Left lung (tissue), 10 donors: ENCODE measurements around the gene MYH14. TPM values are rescaled to one million over a fixed set of nuclear protein-coding genes. Genes with fewer than 3 reads are reported as not detected.

Experiments
- ATAC-seq: fragments of 200-7000 bp; cut with Tn5 transposase; one replicate; pipeline ENCODE4 v1.9.1; 2020; ENCODE audit warnings: moderate library complexity
- DNase-seq, 4 donors: peaks; one replicate each; pipeline ENCODE4 v3.0.0-alpha.2; 2013 to 2020
- H3K27ac ChIP-seq, 2 donors: fragments of 200-600 bp; sonication (generic) in 1 of 2; one replicate each; pipeline versions ENCODE4 v1.5.0 to v1.8.0; 2020 to 2021
- H3K27me3 ChIP-seq, 2 donors: fragments of 200-600 bp; sonication (generic) in 1 of 2; one replicate each; pipeline versions ENCODE4 v1.5.0 to v1.8.0; 2020 to 2021
- H3K36me3 ChIP-seq, 2 donors: fragments of 200-600 bp; sonication (generic) in 1 of 2; one replicate each; pipeline versions ENCODE4 v1.5.0 to v1.8.0; 2020 to 2021
- H3K4me1 ChIP-seq, 2 donors: fragments of 200-600 bp; one replicate each; pipeline ENCODE4 v1.8.0; 2021
- H3K4me3 ChIP-seq, 2 donors: fragments of 200-600 bp; sonication (generic) in 1 of 2; one replicate each; pipeline versions ENCODE4 v1.5.0 to v1.8.0; 2020 to 2021; ENCODE audit warnings: mild to moderate bottlenecking in 1 of 2
- H3K9me3 ChIP-seq, 2 donors: fragments of 200-600 bp; sonication (generic) in 1 of 2; one replicate each; pipeline versions ENCODE4 v1.5.0 to v1.8.0; 2020 to 2021
- intact Hi-C, 2 donors: fragments of 100-400 bp; cut with DNase I; formaldehyde crosslinking; loops; one replicate each; pipeline versions ENCODE4 v1.11.2 to v1.14.2; 2022
- polyA plus RNA-seq, 6 donors: library from polyadenylated mRNA; unstranded; fragments of 120-200 nt; gene quantifications; one replicate each; pipeline ENCODE4 v1.2.1, GENCODE V29; 2013; ENCODE audit not compliant: insufficient read length in 6 of 6
- total RNA-seq, 2 donors: library from RNA; stranded (reverse); fragmentation: NEBNext Ultra II Directional; extraction: Animal tissue kit (Norgen Biotek cat#: 25700); gene quantifications; one replicate each; pipeline ENCODE4 v1.2.1, GENCODE V29; 2021
- TF ChIP-seq, protein P1 (sequence below), 2 donors: fragments of 200-600 bp; sonication (generic) in 1 of 2; IDR thresholded peaks; one replicate each; pipeline versions ENCODE4 v1.5.0 to v1.8.0; 2021; ENCODE audit warnings: antibody characterized with exemption in 2 of 2
- donor health status: DM: no; HTN: yes; CAD: no.
- donor health status: DM: no; HTN: no; CAD: no.

Gene MYH14
- total and polyA plus RNA-seq, 8 donors: 46.0 to 195 (median 55.6) TPM

DNA sequence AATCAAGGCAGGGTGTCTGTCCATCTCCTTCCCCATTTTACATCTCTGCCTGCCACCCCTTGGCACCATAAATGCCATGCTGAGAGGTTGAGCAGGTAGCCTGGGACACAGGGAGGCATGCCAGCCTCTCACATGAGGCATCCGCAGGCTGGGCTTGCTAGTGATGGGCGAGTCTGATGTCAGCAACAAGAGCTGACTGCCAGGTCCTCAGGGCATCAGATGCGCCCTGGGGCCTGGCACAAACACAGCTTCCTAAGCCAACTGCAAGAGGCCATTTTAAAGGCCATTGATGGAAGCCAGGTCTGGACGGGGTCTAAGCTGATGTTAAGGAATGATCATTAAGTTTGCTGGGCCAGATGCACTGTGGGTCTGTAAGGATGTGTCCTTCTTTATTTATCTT is 34.6 kb downstream of the MYH14 start:
- Histone ChIP-seq H3K9me3 (no peaks in the 10 kb centered on the region), H3K4me3 (no peak overlapping the region), H3K27me3 (no peaks in the 10 kb centered on the region), H3K36me3 (no peaks in the 10 kb centered on the region), H3K27ac (no peak overlapping the region), H3K4me1 (peaks cover 12 to 13% of the 10 kb centered on the region in 2 donors)
- intact Hi-C loops: no loop called here
- TF ChIP-seq, protein P1, sequence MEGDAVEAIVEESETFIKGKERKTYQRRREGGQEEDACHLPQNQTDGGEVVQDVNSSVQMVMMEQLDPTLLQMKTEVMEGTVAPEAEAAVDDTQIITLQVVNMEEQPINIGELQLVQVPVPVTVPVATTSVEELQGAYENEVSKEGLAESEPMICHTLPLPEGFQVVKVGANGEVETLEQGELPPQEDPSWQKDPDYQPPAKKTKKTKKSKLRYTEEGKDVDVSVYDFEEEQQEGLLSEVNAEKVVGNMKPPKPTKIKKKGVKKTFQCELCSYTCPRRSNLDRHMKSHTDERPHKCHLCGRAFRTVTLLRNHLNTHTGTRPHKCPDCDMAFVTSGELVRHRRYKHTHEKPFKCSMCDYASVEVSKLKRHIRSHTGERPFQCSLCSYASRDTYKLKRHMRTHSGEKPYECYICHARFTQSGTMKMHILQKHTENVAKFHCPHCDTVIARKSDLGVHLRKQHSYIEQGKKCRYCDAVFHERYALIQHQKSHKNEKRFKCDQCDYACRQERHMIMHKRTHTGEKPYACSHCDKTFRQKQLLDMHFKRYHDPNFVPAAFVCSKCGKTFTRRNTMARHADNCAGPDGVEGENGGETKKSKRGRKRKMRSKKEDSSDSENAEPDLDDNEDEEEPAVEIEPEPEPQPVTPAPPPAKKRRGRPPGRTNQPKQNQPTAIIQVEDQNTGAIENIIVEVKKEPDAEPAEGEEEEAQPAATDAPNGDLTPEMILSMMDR (IDR thresholded peaks at IDR 0.05): no peak
- DNase-seq: no peak
- no peak for ATAC-seq

DNA sequence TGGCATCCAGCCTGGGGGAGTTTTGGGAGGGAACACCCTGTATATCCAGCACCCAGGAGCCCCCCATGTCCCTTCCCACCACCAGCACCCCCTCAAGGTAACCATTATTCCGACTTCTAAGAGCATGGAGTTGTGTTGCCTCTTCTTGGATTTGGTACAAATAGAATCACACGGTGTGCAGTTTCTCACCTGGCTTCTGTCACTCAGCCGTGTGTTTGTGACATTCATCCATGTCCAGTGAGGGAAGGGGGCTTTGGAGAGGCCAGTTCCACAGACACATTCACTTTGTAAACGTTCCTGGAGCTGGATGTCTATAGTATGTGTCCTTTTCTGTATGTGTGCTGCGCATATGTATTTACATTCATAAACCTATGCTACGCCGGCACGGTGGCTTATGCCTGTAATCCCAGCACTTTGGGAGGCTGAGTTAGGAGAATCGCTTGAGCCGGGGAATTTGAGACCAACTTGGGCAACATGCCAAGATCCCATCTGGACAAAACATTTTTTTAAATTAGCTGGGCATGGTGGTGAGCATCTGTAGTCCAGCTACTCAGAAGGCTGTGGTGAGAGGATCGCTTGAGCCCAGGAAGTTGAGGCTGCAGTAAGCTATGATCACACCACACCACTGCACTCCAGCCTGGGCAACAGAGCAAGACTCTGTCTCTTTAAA is 36.6 kb downstream of the MYH14 start:
- no peak for DNase-seq
- TF ChIP-seq, protein P1 (IDR thresholded peaks at IDR 0.05): no peak
- Histone ChIP-seq H3K27ac (no peak overlapping the region), H3K4me1 (peaks cover 1 to 6% of the 10 kb centered on the region in 2 donors), H3K9me3 (no peaks in the 10 kb centered on the region), H3K27me3 (no peaks in the 10 kb centered on the region), H3K4me3 (no peak overlapping the region), H3K36me3 (no peaks in the 10 kb centered on the region)
- intact Hi-C loops: no loop called here
- ATAC-seq: no peak

DNA sequence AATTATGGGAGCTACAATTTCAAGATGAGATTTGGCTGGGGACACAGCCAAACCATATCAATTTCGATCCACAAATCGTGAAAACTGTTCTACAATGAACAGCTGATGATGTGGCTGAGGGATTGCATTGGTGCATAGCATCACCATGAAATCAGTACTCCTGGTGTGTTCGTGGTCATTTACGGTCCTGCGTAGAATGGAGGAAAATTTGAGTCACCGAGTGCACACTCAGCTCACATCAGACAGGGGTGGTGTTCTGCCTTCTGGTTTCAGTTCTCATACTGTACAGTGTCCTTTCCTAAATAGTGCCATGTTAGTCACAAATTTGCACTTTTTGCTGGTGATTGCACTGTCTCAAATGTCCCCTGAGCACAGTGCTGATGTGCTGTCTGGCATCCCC is 39.2 kb downstream of the MYH14 start:
- intact Hi-C loops: no loop called here
- DNase-seq: no peak
- ATAC-seq: no peak
- Histone ChIP-seq H3K27ac (no peak overlapping the region), H3K9me3 (no peaks in the 10 kb centered on the region), H3K36me3 (no peaks in the 10 kb centered on the region), H3K27me3 (no peaks in the 10 kb centered on the region), H3K4me3 (no peak overlapping the region), H3K4me1 (no peaks in the 10 kb centered on the region)
- TF ChIP-seq, protein P1 (IDR thresholded peaks at IDR 0.05): no peak

DNA sequence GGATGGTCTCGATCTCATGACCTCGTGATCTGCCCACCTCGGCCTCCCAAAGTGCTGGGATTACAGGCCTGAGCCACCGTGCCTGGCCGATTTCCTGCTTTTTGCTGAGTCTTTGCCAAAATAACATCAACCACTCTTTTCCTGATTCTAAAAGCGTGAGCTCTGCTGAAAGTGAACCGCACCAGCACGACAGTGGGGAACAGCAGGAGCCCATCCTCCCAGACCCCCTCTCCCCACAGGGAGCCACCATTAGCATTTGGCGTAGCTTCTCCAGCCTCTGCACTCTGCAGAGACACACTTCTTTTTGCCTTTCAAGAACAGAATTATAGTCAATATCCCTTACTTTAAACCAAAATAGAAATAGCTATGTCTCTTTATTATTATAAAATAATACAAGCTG is 41.3 kb downstream of the MYH14 start:
- Histone ChIP-seq H3K9me3 (no peaks in the 10 kb centered on the region), H3K4me1 (no peaks in the 10 kb centered on the region), H3K4me3 (no peak overlapping the region), H3K27ac (no peak overlapping the region), H3K36me3 (no peaks in the 10 kb centered on the region), H3K27me3 (no peaks in the 10 kb centered on the region)
- TF ChIP-seq, protein P1 (IDR thresholded peaks at IDR 0.05): no peak
- DNase-seq (no peak), ATAC-seq (no peak)
- intact Hi-C loops: no loop called here

DNA sequence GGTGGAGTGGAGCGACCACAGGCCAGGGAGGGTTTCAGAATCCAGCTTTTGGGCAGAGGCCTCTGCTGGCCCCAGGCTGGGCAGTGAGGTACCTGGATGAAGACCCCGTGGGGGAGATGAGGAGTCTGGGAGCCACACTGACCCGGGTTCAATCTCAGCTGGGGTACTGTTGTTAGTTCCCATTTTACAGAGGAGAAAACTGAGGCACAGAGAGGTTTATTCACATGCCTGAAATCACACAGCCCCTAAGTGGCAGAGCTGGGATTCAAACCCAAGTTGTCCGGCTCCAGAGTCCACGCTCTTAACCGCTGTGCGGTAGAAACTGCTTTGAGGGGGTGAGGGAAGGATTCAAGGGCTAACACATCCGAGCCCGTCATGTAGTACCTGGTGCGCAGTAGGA is 45.0 kb downstream of the MYH14 start:
- Histone ChIP-seq H3K9me3 (peaks cover 0 to 12% of the 10 kb centered on the region in 2 donors), H3K36me3 (peaks cover 0 to 8% of the 10 kb centered on the region in 2 donors), H3K27ac (no peak overlapping the region), H3K27me3 (no peaks in the 10 kb centered on the region), H3K4me3 (no peak overlapping the region), H3K4me1 (no peaks in the 10 kb centered on the region)
- TF ChIP-seq, protein P1 (IDR thresholded peaks at IDR 0.05): no peak
- DNase-seq (no peak), ATAC-seq (no peak)
- intact Hi-C loops: no loop called here
